Breast epithelium (tissue), 3 donors: ENCODE data around the gene TRAF4.

Source experiments
- POLR2AphosphoS5 ChIP-seq, 3 donors: sonication (generic); formaldehyde crosslinking; IDR thresholded peaks; one replicate each; pipeline ENCODE4 v1.6.1; 2017; ENCODE audit warnings: antibody characterized with exemption in 3 of 3
- TF ChIP-seq, protein P1 (sequence below), 3 donors: fragments of 450-650 bp; IDR thresholded peaks; one replicate each; pipeline ENCODE4 v1.5.1; 2016 to 2017; ENCODE audit warnings: antibody characterized with exemption in 3 of 3, mild to moderate bottlenecking in 3 of 3, moderate library complexity in 3 of 3

DNA sequence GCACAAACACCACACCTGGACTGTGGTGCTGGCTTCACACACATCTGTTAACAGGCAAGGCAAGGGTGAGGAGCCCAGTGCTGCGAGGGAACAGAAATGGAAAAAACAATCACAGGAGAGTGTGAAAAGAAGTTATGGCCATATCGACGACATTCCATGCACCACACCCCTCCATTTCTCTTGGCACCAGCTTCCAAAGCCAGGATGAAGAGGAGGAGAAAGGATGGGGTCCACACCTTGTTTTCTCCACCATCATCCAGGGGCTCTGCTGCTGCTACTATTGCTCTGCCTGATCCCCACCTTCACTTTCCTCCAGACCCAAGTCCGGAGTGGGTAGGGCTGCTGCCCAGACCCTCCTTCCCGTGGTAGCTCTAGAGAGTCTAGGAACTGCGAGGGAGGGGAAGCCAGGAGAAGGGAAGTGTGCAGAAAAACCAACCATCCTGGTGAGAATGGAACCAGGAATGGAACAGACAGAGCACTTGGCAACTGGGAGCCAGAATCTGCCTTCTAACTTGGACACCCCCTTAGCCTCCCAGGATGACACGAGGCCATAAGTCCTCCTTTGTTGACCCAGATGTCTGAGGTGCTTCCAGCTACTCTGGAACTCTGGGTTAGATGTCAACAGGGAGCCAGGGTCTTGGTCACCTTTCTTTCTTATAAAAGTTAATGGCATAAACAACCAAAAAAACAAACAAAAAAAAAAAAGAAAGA lies 31.0 kb upstream of the TRAF4 start:
- TF ChIP-seq POLR2AphosphoS5 (IDR thresholded peaks at IDR 0.05) = no peak
- TF ChIP-seq, protein P1, sequence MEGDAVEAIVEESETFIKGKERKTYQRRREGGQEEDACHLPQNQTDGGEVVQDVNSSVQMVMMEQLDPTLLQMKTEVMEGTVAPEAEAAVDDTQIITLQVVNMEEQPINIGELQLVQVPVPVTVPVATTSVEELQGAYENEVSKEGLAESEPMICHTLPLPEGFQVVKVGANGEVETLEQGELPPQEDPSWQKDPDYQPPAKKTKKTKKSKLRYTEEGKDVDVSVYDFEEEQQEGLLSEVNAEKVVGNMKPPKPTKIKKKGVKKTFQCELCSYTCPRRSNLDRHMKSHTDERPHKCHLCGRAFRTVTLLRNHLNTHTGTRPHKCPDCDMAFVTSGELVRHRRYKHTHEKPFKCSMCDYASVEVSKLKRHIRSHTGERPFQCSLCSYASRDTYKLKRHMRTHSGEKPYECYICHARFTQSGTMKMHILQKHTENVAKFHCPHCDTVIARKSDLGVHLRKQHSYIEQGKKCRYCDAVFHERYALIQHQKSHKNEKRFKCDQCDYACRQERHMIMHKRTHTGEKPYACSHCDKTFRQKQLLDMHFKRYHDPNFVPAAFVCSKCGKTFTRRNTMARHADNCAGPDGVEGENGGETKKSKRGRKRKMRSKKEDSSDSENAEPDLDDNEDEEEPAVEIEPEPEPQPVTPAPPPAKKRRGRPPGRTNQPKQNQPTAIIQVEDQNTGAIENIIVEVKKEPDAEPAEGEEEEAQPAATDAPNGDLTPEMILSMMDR (IDR thresholded peaks at IDR 0.05) = no peak
